HuH-7 (cell line): Measurements from ENCODE around the gene VARS1.

ENCODE experiments used
- DNase-seq: peaks from one replicate; pipeline ENCODE4 v3.0.0; 2011; ENCODE audit warnings: low spot score

The VARS1 gene

DNA sequence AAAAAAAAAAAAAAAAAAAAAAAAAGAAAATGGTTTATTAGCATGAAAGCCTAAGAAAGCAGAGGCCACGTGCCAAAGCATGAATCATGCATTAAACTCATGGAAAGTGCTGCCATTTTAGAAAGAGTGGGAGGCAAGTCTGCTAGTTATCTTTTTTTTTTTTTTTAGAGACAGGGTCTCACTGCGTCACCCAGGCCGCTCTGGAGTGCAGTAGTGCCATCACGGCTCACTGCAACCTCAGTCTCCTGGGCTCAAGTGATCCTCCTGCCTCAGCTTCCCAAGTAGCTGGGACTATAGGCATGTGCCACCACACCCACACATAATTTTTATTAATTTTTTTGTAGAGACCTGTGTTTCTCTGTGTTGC is 23.6 kb downstream of the VARS1 start:
- DNase-seq = no peak

DNA sequence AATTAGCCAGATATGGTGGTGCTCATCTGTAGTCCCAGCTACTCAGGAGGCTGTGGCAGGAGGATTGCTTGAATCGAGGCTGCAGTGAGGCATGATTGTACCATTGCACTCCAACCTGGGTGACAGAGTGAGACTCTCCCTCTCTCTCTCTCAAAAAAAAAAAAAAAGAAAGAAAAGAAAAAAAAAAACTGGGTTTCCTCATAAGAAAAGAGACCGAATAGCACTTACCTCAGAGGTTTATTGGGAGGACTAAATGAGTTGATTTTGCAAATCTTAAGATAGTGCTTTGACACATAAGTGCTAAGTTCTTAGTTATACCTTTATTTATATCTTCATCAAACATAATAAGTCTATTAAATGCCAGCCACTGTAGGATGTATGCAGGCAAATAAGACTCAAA is 24.7 kb downstream of the VARS1 start:
- DNase-seq = no peak

DNA sequence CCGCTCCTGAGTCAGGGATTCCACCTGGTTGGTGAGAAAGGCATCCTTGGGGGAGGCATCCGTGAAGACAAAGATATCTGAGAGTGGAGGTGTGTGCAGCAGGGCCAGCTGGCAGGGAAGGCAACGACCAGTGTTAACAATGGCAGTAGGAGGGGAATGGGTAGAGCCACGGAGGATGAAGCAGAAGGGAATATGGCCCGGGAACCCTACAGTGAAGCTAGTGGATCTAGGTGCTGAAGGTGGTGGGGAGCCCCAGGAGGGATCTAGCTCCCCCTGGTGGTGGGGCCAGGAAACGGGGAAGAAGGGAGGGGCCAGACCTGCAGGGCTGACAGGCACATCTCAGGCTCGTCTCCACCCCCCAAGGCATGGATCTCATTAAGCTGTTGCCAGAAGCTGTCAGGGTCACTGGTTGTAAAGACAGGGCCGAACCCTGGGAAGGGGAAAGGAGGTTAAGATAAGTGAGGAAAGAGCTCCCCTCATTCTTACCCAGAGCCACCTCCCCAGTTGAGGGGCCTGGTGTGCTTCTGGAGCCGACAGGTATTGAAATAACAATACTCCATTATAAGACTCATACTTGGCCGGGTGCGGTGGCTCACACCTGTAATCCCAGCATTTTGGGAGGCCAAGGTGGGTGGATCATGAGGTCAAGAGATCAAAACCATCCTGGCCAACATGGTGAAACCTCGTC is 25.7 kb downstream of the VARS1 start:
- peak; percentile 96 for DNase-seq

DNA sequence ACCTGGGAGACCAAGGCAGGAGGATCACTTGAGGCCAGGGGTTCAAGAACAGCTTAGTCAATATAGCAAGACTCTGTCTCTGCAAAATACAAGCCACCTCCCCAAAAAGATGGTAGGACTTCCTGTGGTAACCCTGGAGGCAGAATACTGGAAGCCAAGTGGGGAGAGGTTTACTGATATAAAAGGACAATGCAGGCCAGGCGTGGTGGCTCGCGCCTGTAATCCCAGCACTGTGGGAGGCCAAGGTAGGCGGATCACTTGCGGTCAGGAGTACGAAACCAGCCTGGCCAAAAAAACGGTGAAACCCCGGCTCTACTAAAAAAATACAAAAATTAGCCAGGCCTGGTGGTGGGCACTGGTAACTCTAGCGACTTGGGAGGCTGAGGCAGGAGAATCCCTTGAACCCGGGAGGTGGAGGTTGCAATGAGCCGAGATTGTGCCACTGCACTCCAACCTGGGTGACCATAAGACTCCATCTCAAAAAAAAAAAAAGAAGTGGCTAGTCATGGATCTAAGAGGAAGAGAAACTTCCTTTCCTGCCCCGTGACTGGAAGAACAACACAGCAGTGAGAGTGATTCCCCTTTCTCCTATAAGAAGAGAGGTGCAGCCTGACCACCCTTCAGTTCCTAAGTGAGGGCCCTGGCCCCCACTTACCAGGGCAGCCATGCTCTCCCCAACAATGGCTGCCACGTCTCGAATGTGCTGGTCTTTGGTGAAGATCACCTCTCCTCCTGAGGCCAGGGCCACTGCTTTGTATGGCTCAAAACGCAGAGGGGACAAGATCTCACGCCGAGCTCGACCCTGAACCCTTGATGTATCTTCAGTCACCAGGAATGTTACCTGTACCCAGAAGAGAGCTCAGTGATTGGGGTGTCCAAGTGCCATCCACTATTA is 26.9 kb downstream of the VARS1 start:
- DNase-seq = no peak

DNA sequence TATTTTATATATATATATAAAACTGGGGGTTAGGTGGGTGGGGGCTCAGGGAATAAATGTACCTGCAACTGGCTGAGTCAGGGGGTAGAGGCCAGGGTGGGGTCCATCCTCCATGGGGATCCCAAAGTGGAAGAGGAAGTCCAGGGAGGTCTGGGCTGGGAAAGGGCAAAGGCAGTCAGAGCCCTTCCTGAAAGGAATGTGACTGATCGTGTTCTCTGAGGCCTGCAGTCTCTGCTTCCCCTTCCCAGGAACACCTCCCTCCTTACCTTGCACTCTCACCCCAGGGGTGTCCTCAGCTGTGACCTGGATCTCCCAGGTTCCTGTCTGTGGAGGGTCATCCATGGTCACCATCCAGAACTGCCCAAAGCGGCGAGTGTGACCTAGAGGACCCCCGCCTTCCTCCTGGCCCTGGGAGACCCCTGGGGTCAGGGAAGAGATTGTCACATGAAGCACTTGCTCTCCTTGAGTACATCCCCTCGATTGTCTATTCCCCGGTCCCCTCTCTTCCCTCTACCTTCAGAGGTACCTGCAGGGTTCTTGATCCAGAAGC is 28.4 kb downstream of the VARS1 start:
- DNase-seq = no peak

DNA sequence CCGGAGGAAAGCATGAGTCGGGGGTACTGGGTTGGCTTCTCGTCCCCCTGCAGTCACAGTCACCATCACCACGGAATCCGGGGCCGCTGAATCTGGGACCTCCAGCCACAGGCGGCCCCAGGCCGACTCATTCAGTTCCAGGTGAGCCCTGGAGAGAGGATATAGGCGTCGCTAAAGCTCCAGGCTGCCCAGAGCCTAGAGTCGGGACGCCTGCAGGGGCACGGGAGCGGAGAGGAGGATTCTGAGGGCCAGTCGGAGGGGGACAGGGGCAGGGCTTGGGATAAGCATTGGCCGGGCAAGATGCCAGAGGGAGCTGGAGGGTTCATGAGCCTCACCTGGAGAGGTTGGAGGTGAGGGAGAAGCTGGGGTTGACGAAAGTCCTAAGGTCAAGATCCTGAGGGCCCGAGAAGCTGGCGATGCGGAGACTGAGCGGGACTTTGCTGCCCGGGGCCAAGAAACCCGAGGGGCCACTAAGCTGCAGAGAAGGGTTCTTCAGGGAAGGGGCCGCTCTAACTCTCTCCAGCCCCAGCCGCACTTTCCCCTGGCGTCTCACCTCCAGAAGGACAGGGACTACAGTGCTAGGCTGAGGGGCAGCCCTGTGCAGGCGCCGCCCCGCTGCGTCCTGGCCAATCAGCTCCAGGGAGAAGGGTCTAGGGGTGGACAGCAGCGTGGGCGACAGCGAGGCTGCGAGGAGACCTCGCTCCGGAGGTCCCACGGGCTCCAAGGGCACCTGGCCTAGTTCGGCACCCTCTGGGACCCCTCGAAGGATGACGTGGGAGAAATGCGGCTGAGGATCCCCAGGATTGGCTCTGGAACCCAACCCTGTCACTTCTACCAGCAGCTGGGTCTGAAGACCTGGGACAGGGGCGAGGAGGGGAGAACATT is 29.4 kb downstream of the VARS1 start:
- DNase-seq = no peak

DNA sequence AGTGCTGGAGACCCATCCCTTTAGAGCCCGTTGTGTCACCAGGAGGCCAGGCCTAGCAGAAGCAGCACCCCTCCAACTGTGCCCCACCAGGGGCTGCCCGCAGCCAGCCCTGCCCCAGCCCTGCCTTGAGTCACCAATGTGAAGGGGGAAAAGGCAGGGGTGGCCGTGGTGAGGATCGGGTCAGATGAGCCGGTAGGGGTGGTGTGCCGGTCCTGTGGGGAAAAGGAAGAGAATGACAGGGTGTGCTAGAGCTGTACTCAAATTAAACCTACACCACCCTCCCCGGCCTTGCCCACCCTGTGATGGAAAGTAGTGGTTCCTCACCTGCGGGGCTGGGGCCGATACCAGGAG is 30.0 kb downstream of the VARS1 start:
- no peak for DNase-seq

DNA sequence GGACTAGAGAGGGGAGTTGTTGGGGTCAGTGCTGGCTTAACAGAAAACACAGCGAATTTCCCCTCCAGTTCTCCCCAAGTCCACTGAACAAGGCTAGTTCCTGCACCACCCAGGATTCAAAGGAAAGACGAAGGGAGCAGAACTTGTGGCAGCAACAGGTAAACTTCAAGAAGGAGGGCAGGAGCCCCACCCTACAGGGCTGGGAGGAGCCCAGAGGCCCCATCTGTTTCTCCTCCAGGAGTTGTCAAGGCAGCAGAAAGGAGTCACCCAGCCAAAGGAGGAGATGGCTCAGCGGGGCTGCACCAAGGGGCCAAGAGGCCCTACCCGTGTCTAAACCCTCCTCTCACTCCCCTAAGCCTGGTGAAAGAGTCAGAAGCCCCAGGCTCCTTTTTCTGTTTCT is 31.4 kb downstream of the VARS1 start:
- DNase-seq = no peak

DNA sequence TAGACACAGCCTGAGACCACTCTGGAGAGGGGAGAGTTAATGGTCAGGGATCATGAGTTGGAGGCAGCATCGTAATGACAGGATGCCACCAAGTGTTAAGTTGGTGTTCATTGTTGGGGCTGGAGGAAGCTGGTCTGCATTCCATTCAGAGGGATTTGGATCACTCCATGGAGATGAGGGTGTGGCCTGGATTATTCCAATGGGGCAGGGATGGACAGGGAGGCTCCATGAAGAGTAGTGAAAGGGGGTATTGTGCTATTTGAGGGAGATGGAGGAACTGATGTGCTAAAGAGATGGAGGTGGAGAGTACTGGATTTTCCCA is 32.0 kb downstream of the VARS1 start:
- no peak for DNase-seq

DNA sequence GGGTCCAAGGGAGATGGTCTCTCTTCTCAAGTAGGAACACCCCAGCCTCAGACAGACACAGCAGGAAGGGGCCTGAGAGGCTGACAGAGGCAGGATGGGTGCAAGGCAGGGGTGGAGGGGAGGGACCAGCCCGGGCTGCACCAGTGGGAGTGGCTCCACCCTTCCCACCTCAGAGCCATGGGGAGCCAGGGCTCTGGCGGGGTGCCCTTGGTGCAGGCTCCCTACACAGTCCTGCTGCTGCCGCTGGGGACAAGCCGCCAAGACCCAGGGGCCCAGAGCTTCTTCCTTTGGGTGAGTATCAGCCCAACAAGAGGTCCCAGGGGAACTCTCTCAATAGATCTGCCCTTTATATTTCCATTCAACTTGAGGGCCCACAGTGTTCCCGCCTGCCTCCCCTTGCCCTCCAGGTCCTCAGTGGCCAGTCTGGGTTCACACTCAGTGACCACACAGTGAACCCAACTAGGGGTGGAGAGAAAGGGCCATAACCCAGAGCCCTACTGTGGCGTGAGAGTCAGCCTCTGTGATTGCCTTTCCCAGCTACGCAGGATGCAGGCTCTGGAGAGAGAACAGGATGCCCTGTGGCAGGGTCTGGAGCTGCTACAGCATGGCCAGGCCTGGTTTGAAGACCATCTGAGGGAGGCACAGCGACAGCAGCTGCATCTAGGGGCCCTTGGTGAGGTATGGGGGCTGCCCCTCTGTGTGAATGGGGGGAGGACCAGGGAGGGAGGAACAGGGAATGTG is 32.5 kb downstream of the VARS1 start:
- DNase-seq = no peak

DNA sequence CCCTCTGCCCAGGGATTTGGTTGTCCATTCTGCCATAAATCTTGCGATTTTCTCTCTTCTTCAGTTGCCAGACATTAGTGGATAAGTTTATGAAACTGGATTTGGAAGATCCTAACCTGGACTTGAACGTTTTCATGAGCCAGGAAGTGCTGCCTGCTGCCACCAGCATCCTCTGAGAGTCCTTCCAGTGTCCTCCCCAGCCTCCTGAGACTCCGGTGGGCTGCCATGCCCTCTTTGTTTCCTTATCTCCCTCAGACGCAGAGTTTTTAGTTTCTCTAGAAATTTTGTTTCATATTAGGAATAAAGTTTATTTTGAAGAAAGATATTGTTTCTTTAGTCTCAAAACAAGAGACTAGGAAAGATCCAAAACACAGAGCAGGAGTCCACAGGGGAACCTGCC is 33.2 kb downstream of the VARS1 start, which contains the start of gene SAPCD1:
Gene SAPCD1 (plus strand): TSS at position 301 of the 400 bp plus-strand sequence. CDS start 399 bp downstream, outside the sequence.
- DNase-seq = no peak

DNA sequence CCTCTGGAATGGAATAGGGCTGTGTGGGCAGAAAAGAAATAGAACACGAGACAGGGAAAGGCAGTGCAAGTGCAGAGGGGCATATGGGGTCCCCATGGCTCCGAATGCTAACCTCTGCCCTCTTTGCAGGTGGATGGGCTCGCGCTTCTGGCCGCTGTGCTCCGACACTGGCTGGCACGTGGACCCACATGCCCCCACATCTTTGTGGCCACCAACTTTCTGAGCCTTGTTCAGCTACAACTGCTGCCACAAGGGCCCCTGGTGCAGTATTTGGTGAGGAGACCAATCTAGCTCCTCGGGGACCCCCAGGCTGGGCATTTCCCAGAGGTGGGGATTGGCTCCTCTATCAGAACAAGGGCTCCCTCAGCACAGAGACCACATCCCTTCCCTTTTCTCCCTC is 34.2 kb downstream of the VARS1 start:
- no peak for DNase-seq

DNA sequence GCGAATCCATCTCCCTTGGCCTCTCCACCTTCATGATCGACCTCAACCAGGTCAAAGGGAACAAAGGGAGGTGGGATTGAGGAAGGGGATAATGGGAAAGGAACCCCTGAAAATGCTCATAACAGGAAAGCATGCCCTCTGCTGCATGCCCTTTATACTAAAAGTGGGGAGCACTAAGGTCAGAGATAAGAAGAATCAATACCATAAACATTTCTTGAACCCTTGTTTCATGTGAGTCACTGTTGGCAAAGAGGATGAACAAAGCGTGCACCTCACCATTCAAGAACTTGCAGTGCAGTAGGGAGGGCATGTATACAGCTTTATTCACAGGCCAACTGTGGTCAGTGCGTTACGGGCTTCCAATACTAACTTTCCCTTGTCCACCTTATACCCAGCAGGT is 34.8 kb downstream of the VARS1 start:
- DNase-seq = no peak

DNA sequence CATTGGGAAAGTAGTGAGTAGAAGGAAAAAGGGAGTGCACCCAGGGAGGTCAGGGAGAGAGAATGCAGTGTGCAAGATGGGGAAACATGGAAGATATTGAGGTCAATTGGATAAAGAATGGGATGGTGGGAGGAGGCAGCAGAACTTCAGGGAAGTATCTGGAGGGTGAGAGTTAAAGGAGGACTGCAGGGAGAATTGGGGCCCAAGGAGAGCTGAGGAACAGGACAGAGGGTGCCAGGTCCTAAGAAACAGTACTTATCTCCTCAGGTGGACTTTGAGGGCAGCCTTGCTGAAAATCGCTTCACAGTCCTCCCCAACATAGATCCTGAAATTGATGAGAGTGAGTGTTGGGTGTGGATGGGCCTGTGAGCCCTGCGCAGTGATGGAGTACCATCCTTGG is 37.3 kb downstream of the VARS1 start:
- DNase-seq = no peak

DNA sequence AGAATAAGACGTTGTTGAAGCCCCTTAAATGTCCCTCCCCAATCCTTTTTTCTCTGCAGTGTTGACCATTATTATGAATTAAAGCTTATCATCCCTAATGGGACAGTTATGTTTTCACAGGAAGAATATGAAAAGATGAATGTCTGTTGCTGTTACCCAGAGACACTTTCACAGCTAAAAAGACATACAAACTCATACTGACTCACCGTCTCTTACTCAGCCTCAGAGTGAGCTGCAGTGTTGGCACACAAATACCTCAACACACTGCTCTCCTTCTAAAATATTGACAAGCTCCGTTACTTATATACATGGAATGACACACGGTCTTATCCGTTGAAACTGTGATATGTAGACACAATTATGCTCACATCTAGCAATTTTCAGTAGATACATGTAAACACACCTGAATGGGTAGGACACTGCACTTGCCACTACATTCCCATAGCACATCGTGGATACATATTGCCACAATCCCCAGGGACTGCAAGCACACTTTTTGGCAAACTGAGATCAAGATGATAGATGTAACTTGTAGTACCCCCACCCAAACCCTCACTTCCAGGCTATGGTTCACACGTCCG is 42.7 kb downstream of the VARS1 start:
- no peak for DNase-seq

DNA sequence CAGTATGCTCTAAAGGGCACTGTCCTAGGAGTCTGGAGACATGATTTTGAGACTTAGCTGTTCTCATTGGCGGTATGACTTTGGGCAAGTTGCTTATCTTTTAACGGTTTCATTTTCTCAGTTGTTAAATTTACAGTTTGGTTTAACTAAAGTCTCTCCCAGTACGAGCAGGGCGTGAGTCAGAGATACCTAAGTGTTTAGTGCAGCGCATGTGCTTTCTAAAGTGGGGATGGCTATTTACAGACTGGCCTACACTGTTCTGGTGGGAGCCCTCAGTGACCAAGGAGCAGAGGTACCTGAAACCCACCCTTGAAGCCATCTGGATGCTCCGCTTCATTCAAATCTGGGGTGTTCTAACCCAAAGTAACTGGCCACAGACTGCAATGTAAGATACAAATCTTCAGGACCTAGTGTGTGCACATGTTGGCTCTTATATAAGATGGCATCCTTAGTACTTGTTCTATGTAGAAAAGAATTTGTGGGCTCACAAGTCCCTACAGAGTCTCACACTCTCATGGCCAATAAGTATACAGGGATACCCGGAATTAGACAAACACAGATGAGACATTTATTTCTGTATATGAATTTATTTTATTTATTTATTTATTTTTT is 45.0 kb downstream of the VARS1 start:
- no peak for DNase-seq

DNA sequence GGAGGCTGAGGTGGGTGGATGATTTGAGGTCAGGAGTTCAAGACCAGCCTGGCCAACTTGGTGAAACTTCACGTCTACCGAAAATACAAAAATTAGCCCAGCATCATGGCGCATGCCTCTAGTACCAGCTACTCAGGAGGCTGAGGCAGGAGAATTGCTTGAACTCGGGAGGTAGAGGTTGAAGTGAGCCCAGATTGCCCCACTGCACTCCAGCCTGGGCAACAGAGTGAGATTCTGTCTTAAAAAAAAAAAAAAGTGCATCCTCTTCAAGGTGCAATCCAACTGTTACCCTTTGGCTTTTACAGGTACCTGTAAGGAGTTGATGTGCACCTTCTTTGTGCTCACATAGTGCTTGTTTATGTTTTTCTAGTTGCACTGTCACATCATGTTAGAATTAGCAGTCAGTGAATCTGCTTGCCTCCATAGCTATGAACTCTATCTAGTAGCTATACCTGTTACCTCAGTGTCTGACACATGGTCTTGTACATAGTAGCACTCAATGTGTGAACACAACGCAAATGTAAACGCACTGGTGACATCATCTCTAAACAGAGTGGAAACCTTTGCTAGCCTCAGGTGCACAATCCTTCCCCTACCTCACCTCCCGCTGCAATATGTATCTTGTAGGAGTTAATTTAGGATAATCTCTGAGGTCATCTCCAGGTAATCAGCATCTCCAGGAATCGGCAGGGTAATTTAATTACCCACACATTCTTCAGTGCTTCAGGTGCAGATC is 46.1 kb downstream of the VARS1 start:
- no peak for DNase-seq
